SW480 (cell line): ENCODE data around the gene GPR146.
A peak's percentile ranks its signal among the peaks of the same experiment; 100 is the strongest.

ENCODE experiments used
- DNase-seq: peaks from one replicate; pipeline ENCODE4 v3.0.0-alpha.2; 2016; ENCODE audit warnings: low spot score

Gene GPR146

DNA sequence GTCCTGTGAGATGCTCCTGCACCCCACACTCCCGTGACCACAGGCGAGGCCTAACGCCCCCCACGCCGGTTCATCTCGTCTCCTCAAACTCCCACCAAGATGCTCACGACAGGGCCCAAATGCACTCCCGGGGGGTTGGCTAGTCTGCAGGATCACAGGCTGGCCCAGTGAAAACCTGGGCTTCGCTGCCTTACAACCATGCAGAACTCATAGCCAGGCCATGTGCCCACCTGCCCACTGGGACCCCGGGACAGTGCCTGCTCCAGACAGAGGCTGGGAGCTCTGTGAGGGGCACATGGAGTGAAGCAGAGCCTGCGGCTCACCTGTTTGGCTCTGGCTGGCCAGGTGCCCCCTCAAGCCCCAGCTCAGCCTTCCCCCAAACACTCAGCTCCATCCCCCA is 34.2 kb downstream of the GPR146 start:
- DNase-seq, result no peak

DNA sequence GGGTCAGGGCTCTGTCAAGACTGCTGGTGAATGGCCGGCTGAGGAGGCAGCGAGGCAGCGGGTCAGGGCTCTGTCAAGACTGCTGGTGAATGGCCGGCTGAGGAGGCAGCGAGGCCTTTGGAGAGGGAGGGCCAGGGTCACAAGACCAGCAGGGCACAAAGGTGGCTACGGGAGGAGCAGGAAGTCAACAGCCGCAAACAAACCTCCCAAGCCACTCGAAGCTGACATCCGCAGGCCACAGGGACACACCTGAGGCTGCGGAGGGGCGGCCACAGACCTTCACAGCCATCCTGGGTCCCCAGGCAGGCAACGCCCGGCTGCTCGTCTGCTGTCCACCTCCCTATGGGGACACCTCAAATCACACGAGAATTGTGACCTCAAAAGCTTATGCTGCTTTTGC is 34.6 kb downstream of the GPR146 start:
- DNase-seq, result no peak

DNA sequence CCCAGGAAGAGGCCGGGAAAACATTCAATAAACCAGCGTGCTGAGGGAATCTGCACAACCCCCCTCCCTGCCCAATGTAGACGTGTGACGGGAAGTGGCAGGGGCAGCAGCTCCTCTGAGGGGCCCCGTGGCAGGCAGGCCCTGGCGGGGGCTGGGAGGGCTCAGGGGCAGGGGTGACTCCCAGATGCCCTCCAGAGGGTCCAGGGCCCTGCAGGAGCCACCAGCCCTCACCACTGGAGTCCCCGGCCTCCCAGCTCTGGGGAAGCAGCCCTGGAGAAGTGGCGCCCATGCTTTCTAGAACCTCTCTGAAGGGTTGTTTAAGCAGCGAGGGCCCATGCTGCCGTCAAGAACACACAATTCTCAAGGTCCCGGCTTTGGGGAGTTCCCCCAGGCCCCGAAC is 35.2 kb downstream of the GPR146 start:
- no peak for DNase-seq

DNA sequence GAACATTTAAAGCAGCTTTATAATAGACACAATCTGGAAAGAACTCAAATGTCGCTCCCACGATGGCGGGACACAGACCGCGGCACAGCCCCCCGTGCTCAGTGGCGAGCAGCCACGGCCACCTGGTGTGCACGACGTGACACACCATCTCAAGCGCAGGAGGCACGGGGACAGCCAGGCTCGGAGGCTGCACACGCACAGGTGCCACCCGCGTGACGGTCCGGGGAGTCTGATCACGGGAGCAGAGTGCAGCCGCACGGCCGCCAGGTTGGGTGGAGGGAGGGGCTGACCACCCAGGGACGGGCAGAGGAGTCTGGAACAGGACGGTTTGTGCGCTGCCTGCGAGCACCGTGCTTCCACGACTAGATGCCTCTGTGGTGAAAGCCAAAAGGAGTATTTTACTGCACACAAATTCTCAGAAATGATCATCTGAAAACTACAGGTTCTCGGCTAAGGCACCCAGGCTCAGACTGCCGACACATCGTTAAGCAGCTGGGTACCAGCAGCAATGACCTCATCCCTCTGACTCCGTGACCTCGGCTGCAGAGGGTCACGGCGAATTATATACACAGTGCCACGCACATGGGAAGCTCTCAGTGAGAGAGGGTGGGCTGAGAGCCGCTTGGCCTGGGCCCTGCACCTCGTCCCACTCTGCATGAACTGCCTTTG is 36.0 kb downstream of the GPR146 start:
- DNase-seq, result no peak

DNA sequence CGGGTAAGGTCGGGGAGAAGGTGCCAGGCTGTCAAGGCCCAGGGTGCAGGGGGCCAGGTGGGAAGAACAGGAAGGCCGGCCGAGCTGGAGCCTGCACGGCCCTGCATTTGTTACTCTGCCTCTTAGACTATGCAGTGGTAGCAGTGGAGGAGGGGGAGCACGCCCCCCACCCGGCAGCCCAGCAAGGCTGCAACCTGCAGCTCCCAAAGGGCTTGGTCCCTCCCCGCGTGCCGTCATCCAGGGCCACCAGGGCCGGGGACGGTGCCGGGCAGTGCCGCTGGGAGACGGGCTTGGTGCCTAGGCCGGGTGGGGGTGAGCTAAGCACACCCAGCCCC is 36.5 kb downstream of the GPR146 start:
- no peak for DNase-seq

DNA sequence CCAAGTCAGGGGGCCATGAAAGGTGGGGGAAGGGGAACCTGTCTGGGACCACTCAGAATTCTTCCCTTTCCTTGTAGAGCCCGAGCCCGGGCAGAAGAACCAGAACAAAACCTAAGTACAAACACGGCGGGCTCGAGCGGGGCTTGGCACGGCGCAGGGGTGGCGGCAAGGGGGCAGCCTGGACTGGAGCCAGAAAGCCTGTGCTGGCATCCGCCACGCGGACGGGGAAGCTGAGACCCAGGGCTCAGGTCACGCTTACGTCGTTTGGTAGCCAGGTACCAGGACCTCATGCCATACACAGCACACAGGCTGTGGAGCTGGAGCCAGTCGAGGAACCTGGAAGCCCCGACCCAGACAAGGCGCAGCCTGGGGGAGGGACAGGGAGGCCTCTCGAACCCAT is 37.0 kb downstream of the GPR146 start:
- no peak for DNase-seq

DNA sequence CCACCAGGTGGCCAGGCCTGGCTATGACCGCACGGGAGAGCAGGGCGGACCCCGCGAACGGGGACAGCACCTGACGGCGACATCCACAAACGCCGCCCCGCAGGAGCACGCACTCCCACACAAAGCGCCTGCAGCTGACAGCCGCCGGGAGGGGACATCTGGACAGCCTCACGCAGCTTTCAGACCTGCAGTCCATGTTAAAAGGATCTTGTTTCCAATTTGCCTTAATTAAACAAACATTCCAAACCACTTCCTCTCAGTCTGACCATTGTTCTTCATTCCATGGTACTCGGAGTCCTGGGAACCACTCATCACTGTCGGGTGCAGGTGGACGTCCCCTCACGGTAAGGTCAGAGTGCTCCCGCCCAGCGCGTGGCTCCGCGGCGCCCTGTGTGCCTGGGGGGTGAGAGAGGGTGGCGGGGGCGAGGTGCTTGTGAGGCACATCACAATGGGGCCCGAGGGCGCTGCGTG is 37.6 kb downstream of the GPR146 start:
- peak; percentile 91 for DNase-seq

DNA sequence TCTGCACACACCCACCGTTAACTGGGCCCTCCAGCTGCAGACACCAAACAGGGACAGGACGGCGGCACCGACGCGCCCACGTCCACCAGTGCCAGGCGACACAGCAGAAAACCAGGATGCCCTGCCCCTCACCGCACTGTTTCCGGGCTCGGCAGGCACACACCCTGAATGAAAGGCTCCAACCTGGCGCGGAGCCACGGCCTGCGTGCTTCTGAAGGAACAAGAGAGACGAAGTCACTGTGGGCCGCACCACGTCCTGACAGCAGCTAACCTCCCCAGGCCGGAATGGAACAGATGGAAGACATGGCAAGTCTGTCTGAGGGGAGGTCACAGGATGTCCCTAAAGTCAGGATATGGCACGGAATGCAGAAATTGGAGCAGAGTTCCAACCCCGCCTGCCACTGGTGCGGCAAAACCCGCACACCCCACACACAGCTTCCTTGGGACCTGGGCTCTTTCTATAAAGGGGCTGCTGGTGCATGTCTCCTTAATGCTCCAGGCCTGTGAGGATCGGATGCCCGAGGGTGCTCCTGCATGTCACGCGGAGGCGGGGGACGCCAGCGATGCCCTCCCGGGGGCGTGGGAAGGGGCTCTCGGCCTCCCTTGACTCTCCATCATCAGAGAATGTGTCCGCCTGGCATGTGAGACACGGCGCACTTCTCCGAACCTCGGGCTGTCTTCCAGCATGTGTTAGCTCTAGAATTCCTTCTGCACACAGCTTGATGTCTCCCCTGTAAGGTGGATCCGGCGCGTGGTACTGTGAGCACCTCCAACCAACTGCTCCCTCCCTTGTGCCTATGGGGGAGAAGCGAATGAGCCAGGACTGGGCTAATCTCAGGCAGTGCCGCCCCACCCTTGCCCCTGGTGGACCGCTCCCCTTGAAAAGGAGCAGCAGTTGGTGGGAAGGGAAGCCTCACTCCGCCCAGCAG is 39.6 kb downstream of the GPR146 start:
- peak; percentile 74 for DNase-seq

DNA sequence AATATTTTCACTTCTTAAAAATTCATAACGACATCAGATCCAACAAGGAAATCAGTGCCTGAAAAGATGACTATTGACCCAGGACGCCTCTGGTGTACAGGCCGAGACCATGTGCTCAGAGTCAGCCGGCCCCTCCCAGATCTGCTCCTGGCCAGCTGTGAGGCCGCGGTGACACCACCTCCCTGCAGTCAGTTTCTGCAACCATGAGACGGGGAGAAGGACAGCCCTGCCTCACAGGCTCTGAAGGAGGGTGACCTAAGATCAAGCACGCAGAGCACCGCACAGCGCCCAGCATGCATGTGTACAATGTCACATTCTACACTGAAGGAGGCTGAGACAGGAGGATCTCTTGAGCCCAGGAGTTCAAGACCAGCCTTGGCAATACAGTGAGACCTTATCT is 40.9 kb downstream of the GPR146 start:
- no peak for DNase-seq

DNA sequence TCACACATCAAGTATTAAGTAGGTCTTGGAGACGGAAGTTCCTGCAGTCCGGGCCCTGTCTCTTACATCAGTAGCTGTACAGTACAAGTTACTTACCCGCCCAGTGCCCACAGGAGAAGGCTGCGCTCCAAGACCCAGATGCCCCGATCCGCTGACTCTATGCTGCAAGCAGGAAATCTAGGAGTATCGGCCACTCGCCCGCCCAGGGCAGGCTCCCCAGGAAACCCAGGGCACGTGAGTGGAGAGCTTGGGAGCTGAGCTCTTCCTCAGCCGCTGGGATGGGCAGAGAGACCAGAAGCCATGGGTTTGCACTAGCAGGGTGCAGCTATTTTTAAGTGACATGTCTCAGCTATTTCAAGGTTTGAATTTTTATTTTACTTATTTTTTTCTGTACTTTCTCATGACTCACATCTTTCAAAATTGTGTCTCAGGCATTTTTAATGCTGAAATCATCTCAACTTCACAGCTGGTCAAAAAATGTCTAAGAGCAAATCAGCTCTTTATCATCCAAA is 41.6 kb downstream of the GPR146 start:
- DNase-seq, result no peak

DNA sequence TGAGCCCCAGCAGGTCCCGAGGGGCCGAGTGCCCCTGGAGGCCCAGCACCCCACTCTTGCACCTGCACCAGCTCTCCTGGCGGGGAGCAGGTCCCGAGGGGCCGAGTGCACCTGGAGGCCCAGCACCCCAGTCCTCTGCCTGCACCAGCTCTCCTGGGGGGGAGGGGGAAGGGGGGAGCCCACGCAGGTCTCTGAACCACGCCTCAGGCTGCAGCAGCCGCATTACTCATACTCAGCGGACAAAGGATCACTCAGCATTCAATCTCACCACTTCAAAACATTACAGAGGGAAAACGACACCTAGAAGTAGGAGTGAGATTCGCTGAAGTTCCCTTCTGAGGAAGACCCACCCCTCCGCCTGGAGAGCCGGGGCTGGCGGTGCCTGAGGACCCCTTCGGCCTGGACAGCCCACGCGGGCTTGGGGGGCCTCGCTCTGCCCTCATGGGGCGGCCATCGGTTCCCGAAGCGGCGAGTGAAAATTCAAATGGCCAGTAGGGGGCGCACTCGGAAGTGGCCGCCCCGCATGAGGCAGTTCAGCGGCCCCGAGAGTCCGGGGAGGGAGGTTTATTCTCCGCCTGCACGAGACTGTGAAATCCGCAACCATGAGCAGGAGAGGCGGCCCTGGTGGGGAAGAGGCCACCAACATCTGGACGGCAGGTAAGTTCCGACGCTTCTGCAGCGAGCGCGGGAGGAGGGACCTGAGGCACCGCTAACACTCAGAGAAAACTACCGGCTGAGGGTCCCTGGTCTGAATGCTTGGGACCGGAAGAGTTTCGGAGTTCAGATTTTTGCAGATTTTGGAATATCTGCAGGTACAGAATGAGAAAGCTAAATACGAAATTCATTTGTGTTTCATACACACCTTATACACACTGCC is 42.5 kb downstream of the GPR146 start:
- DNase-seq, result peak; percentile 81

DNA sequence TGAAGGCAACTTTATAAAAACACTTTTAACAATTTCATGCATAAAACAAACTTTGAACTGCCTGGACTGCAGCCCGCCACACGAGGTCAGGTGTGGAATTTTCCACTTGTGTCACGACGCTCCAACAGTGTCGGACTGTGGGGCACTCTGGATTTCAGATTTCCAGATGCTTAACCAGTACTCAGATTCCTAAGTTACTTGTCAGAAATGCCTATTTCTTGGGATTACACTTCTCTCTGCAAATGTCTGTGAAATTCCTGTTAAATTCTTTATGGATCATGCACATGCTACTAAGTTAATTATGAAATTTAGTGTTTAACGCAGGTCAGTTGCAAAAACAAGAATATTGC is 43.1 kb downstream of the GPR146 start:
- no peak for DNase-seq

DNA sequence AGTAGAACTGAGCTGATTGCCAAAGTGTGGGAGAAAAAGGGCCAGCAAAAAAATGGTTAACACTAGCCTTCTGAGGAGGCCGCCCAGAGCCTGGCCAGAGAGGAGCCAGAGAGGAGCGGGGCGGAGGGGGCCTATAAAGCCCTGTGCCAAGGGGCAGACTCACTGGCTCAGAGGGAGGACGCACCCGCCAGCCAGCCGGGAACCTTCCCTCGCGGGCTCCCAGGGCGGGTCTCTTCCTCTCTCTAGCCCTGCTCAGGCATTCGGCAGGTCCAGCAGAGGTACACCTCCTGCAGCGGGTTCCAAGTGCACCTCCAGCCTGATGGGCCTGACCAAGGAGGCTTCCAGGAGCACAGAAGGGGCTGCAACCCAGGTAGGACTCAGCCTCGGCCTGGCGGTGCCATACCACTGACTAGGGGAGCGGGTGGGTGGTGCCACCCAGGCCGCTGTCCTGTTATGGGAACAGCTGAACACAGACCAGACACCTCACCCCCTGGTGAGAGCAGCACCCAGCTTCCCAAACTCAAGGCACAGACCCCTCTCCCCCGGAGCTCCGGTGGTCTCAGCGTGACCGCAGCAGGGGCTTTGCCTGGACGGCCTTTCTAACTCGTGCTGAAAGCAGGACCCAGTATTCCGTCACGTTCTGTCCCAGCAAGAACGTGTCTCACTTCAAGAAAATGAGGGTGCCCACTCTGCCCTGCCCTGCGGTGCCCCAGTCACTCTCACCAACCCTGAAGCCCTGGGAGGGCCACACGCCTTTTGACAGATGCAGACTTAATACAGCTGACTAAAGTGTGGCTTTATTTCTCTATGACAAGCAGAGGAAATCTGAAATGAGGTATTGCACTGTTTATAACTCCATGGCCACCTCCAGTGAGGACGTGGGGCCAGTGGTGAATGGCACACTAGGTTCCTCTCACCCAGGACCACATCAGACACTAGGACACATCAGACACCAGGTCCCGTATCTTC is 43.9 kb downstream of the GPR146 start, which contains the start of gene GPER1:
GPER1 (plus strand) TSS at position 162 of the 969 bp plus-strand sequence. CDS start 3,616 bp downstream, outside the sequence.
- peak; percentile 70 for DNase-seq

DNA sequence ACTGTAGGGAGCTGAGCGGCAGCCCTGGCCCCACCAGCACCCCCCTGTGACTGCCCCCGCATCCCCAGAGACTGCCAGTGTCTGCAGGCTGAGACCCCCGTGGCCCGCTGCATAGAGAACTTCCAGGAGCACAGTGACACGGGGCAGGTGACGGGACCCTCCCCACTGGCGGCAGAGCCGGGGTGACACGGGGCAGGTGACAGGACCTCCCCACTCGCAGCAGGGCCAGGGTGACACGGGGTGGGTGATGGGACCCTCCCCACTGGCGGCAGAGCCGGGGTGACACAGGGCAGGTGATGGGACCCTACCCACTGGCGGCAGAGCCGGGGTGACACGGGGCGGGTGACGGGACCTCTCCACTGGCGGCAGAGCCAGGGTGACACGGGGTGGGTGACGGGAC is 45.9 kb downstream of the GPR146 start:
- DNase-seq, result no peak

DNA sequence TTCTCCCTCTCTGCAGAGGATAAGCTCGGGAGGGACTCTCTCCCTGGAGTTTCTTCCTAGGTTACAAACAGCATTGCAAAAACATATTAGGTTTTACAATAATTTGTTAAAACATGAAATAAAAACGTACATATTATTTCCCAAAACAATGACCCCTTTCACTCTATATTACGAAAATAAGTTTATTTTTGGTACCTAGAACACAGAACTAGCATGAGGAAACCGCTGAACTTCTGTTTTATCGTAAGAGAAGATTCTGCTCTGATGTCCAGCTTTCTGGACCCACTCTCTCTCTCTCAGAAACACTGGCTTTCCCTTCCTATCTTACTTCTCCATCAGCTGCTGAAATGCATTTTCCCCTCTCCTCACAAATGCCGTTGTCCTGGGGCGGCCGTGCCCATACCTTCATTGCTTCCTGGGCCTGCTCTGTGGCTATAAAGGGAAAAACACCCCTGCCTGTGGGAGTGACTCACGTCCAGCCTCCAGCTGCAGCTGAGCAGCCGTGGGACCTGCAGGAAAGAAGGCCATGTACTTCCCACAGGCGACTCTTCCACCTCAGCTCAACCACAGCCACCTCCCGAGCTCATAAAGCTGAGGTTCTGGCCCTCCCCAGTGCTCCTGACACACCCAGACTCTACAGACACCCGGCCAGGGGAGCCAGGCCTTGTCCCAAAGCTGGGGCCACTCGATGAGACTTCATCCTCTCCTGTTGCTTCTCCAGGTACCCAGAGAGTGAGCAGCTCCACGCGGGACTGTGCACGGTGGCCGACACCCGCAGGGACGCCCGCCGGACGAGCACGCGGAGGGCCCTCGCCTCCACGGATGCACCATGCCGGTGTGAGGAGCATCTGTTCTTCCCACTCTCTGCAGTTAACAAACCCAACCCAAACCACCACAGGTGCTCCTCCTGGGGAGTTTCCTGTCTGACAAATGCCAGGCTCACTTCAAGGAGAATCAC is 46.6 kb downstream of the GPR146 start:
- DNase-seq, result peak; percentile 41

DNA sequence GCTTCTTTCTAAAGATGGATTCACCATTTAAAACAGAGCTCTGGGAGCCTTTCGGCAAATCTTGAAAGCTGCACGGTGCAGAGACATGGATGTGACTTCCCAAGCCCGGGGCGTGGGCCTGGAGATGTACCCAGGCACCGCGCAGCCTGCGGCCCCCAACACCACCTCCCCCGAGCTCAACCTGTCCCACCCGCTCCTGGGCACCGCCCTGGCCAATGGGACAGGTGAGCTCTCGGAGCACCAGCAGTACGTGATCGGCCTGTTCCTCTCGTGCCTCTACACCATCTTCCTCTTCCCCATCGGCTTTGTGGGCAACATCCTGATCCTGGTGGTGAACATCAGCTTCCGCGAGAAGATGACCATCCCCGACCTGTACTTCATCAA is 47.3 kb downstream of the GPR146 start:
- DNase-seq, result no peak

DNA sequence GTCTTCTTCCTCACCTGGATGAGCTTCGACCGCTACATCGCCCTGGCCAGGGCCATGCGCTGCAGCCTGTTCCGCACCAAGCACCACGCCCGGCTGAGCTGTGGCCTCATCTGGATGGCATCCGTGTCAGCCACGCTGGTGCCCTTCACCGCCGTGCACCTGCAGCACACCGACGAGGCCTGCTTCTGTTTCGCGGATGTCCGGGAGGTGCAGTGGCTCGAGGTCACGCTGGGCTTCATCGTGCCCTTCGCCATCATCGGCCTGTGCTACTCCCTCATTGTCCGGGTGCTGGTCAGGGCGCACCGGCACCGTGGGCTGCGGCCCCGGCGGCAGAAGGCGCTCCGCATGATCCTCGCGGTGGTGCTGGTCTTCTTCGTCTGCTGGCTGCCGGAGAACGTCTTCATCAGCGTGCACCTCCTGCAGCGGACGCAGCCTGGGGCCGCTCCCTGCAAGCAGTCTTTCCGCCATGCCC is 47.9 kb downstream of the GPR146 start:
- no peak for DNase-seq

DNA sequence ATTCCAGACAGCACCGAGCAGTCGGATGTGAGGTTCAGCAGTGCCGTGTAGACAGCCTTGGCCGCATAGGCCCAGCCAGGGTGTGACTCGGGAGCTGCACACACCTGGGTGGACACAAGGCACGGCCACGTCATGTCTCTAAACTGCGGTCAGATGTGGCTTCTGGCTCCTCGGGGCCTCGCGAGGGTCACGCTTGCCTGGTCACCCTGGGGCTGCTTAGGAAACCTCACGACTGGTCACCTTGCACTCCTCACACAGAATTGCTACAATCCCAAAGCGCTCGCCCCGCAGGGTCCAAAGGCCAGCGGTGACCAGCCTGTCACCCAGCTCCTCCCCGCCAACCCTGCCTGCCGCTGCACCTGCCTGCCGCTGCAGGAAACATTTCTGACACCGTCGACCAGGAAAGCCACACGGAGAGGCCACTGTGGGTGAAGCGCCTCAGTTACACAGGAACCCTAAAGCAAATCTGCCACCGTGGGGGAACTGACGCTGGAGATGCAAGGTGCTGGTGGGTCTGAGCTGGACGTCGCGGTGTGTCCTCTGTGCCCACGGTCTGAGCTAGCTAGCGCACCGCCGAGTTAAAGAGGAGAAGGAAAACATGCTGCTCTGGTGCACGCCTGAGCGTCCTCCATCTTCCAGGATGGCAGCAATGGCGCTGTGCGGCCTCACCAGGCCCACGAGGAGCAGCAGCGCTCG is 48.6 kb downstream of the GPR146 start:
- no peak for DNase-seq

DNA sequence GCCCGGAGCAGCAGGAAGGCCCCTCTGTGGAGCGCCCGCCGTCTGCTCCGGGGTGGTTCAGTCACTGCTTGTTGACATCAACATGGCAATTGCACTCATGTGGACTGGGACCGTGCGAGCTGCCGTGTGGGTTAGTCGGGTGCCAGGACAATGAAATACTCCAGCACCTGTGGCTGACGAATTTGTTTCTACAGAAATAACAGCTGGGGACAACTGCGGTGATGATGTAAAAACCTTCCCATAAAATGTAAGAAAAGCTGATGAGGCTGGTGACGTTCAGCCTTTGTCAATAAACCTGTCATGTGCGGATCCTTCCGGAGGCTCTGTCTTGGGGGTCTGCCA is 49.1 kb downstream of the GPR146 start:
- no peak for DNase-seq
